GM12878 (cell line): Measurements from ENCODE around the gene ECI1. TPM values are rescaled to one million over a fixed set of nuclear protein-coding genes. Genes with fewer than 3 reads are reported as not detected.

Experiments used
- ATAC-seq: fragments of 200-7000 bp; cut with Tn5 transposase; 3 replicates; pipeline ENCODE4 v1.9.1; 2020; ENCODE audit warnings: mild to moderate bottlenecking, moderate library complexity
- BruUV-seq: library from RNA; stranded (reverse); fragments of 400-500 nt; replicated peaks from 2 replicates; lab custom pipeline; 2021; lab: Mats Ljungman, UMichigan
- CTCF ChIA-PET: fragments of 300-600 bp; sonication (Branson Sonifier 250); formaldehyde crosslinking; extraction: SDS; loops from one replicate; lab custom pipeline; 2021; ENCODE audit warnings: inconsistent platforms; lab: Yijun Ruan, JAX
- POLR2A ChIA-PET: fragments of 350-600 bp; formaldehyde crosslinking; extraction: SDS; loops from one replicate; lab custom pipeline; 2021; ENCODE audit warnings: inconsistent platforms; lab: Charles Lee
- RAD21 ChIA-PET: fragments of 300-600 bp; sonication (Branson Sonifier 250); formaldehyde crosslinking; loops from one replicate; lab custom pipeline; 2023; ENCODE audit warnings: antibody characterized with exemption; ENCODE audit not compliant: unreplicated experiment; lab: Charles Lee
- SMC1A ChIA-PET: fragments of 300-600 bp; sonication (Branson Sonifier 250); formaldehyde crosslinking; loops from one replicate; lab custom pipeline; 2023; ENCODE audit not compliant: unreplicated experiment, uncharacterized antibody; lab: Charles Lee
- DNase-seq: peaks from one replicate; pipeline ENCODE4 v3.0.0-alpha.2; 2011; ENCODE audit warnings: low read depth, low spot score
- FAIRE-seq: peaks from 3 replicates; lab custom pipeline; 2011; peaks lifted over from hg19 to GRCh38; lab: Jason Lieb, UNC
- H2AFZ ChIP-seq: 2 replicates; pipeline ENCODE4 v1.6.0; 2011; ENCODE audit warnings: low read depth, low read length, control low read depth; ENCODE audit not compliant: control insufficient read depth
- H3K27ac ChIP-seq: 2 replicates; pipeline ENCODE4 v1.5.1; 2011; ENCODE audit warnings: control low read depth; ENCODE audit not compliant: control insufficient read depth, insufficient read depth
- H3K27me3 ChIP-seq, 2 experiments: replicated peaks in 1 of 2; 2 replicates each; pipeline versions ENCODE4 v1.6.0 to v1.6.1; 2011; ENCODE audit warnings: low read length in 1 of 2; ENCODE audit not compliant: control insufficient read depth in 2 of 2, insufficient read depth in 2 of 2
- H3K36me3 ChIP-seq, 2 experiments: 2 replicates each; pipeline ENCODE4 v1.5.1; 2011; ENCODE audit warnings: low read length in 1 of 2; ENCODE audit not compliant: control insufficient read depth in 2 of 2, insufficient read depth in 2 of 2
- H3K4me1 ChIP-seq: 2 replicates; pipeline ENCODE4 v1.6.1; 2011; ENCODE audit warnings: mild to moderate bottlenecking, low read length, moderate library complexity, mixed read lengths; ENCODE audit not compliant: control insufficient read depth, insufficient read depth
- H3K4me2 ChIP-seq: 2 replicates; pipeline ENCODE4 v1.6.0; 2011; ENCODE audit warnings: control low read depth; ENCODE audit not compliant: control insufficient read depth, insufficient read depth
- H3K4me3 ChIP-seq: fragments of 200-600 bp; sonication (generic); 2 replicates; pipeline ENCODE4 v1.5.1; 2016
- H3K79me2 ChIP-seq: 2 replicates; pipeline ENCODE4 v1.6.0; 2011; ENCODE audit warnings: low read length; ENCODE audit not compliant: control insufficient read depth, insufficient read depth
- H3K9ac ChIP-seq: 2 replicates; pipeline ENCODE4 v1.8.0; 2011; ENCODE audit warnings: low read length, control low read depth, mixed read lengths; ENCODE audit not compliant: control insufficient read depth, insufficient read depth
- H3K9me3 ChIP-seq: replicated peaks from 3 replicates; pipeline ENCODE4 v1.5.1; 2011; ENCODE audit warnings: mild to moderate bottlenecking, low read length; ENCODE audit not compliant: control insufficient read depth, insufficient read depth
- H4K20me1 ChIP-seq: 2 replicates; pipeline ENCODE4 v1.6.0; 2011; ENCODE audit not compliant: control insufficient read depth, insufficient read depth
- CBX5 ChIP-seq: sonication (generic); IDR thresholded peaks from 2 replicates; pipeline ENCODE4 v1.6.1; 2016; ENCODE audit warnings: low read depth, moderate library complexity, mild to moderate bottlenecking, inconsistent platforms
- KDM1A ChIP-seq: fragments of 200-600 bp; sonication (generic); IDR thresholded peaks from 2 replicates; pipeline ENCODE4 v1.6.1; 2016; ENCODE audit warnings: borderline replicate concordance
- MTA2 ChIP-seq: fragments of 450-650 bp; IDR thresholded peaks from 2 replicates; pipeline ENCODE4 v1.6.1; 2016; ENCODE audit warnings: low read depth, mild to moderate bottlenecking, moderate library complexity
- MYB ChIP-seq: fragments of 150-350 bp; IDR thresholded peaks from 2 replicates; pipeline ENCODE4 v1.6.1; 2014; ENCODE audit warnings: mild to moderate bottlenecking, low read depth, low read length, borderline replicate concordance
- NBN ChIP-seq: fragments of 450-650 bp; IDR thresholded peaks from 2 replicates; pipeline ENCODE4 v1.6.1; 2016
- POU2F2 ChIP-seq: IDR thresholded peaks from 3 replicates; pipeline ENCODE4 v1.6.1; 2011; ENCODE audit warnings: low read depth, mild to moderate bottlenecking, low read length, borderline replicate concordance
- RAD51 ChIP-seq: fragments of 450-650 bp; IDR thresholded peaks from 2 replicates; pipeline ENCODE4 v1.6.1; 2016; ENCODE audit warnings: moderate library complexity, mild to moderate bottlenecking, inconsistent platforms
- SP1 ChIP-seq: IDR thresholded peaks from one replicate; pipeline ENCODE4 v1.6.1; 2011; ENCODE audit warnings: low read depth, low read length
- TCF7 ChIP-seq: IDR thresholded peaks from 2 replicates; pipeline ENCODE4 v1.6.1; 2014; ENCODE audit warnings: antibody characterized with exemption, borderline replicate concordance
- WGBS: methylation state at CpG from one replicate; pipeline ENCODE4 v1.1.6; 2016; ENCODE audit warnings: low lambda C conversion rate; ENCODE audit not compliant: insufficient replicate concordance, insufficient coverage; ENCODE audit errors: missing lambda C conversion rate; 5-methylcytosine and 5-hydroxymethylcytosine counted together
- in situ Hi-C: fragments of 300-500 bp; cut with MboI; formaldehyde crosslinking; loops from 9 replicates; pipeline ENCODE4 v1.14.3; 2018; ENCODE audit warnings: mixed read lengths
- intact Hi-C: fragments of 100-400 bp; cut with micrococcal nuclease; formaldehyde crosslinking; loops from one replicate; pipeline ENCODE4 v1.14.2; 2022; ENCODE audit not compliant: unreplicated experiment
- polyA plus RNA-seq, 11 experiments: library from polyadenylated mRNA; depleted of rRNA in 4 of 11; unstranded in 6 of 11; stranded (reverse) in 5 of 11; fragments of >200 nt; fragmentation: Nextera tagmentation in 4 of 11; fragmentation: Illumina TruSeq in 1 of 11; extraction: Ambion mirVana in 4 of 11; extraction: Trizol in 1 of 11; gene quantifications; 1 replicate in 1 of 11; 2 replicates in 10 of 11; pipeline versions ENCODE4 v1.2.1 to v1.2.3, GENCODE V29; 2011 to 2016; ENCODE audit warnings: inconsistent platforms in 2 of 11, missing spikeins in 2 of 11, low read depth in 1 of 11
- total RNA-seq, 4 experiments: library from RNA; depleted of rRNA in 3 of 4; stranded (reverse); fragments of >200 nt in 3 of 4; fragmentation: Illumina TruSeq in 1 of 4; extraction: Trizol in 1 of 4; gene quantifications; 2 replicates each; pipeline versions ENCODE4 v1.2.1 to v1.2.3, GENCODE V29; 2013 to 2021
- TF ChIP-seq, protein P1 (sequence below): IDR thresholded peaks from 2 replicates; pipeline ENCODE4 v1.6.1; 2012; ENCODE audit warnings: low read depth, low read length, improper control_type of control experiment
- TF ChIP-seq, protein P2 (sequence below): fragments of 450-650 bp; IDR thresholded peaks from 2 replicates; pipeline ENCODE4 v1.6.1; 2017; ENCODE audit warnings: antibody characterized with exemption, mild to moderate bottlenecking, moderate library complexity
- TF ChIP-seq, protein P3 (sequence below): fragments of 450-650 bp; IDR thresholded peaks from 2 replicates; pipeline ENCODE4 v1.6.1; 2017; ENCODE audit warnings: borderline replicate concordance
- TF ChIP-seq, protein P4 (sequence below): fragments of 450-650 bp; IDR thresholded peaks from 2 replicates; pipeline ENCODE4 v1.6.1; 2017; ENCODE audit warnings: mild to moderate bottlenecking, moderate library complexity

Gene ECI1
- total and polyA plus RNA-seq, 10 of the 15 experiments (the other 5 are each of a cell fraction or from before 2014, with no cell fraction given), result 2.2 to 82.1 (median 24.8) TPM

DNA sequence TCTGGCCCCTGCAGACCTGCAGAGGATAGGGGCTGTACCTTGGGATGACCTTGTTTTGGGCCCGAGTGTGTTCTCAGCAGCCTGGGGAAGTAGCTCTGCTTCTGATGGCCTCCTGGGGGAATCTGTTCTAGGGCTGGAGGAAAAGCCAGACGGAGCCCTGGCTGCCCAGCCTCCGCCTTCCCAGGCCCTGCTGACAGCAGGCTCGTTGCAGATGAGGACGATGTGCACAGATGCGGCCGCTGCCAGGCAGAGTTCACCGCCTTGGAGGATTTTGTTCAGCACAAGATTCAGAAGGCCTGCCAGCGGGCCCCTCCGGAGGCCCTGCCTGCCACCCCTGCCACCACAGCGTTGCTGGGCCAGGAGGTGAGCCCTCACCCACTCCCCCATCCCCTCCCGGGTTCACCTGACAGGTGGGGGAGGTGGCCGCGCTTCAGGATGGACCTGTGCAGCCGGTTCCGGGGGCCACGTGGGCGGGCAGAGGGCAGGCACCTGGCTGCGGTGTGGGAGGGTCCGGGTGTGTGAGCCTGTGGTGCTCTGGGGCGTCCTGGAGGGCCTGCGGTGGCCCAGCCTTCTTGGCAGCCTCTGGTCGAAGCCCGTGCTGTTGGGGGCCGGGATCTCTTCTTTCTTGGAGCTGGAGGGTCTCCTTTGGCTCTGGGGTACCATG lies 23.1 kb downstream of the ECI1 start:
- Histone ChIP-seq H3K9me3 (no peaks in the 10 kb centered on the region), H3K36me3 (peaks cover 4 to 30% of the 10 kb centered on the region in 2 experiments; a peak in 3 of 4 replicates), H3K4me1 (peaks cover 5% of the 10 kb centered on the region; the same call in 1 of the 2 replicates), H3K79me2 (peaks cover 27% of the 10 kb centered on the region), H3K4me2 (no peak overlapping the region), H3K9ac (no peak overlapping the region), H2AFZ (no peak overlapping the region), H3K27me3 (no peaks in the 10 kb centered on the region), H4K20me1 (no peaks in the 10 kb centered on the region), H3K4me3 (no peak overlapping the region), H3K27ac (no peak overlapping the region)
- TF ChIP-seq SP1 (no peak), MYB (no peak), KDM1A (no peak), POU2F2 (no peak), CBX5 (no peak), TCF7 (no peak), MTA2 (no peak), RAD51 (no peak), NBN (no peak)
- TF ChIP-seq, protein P1, sequence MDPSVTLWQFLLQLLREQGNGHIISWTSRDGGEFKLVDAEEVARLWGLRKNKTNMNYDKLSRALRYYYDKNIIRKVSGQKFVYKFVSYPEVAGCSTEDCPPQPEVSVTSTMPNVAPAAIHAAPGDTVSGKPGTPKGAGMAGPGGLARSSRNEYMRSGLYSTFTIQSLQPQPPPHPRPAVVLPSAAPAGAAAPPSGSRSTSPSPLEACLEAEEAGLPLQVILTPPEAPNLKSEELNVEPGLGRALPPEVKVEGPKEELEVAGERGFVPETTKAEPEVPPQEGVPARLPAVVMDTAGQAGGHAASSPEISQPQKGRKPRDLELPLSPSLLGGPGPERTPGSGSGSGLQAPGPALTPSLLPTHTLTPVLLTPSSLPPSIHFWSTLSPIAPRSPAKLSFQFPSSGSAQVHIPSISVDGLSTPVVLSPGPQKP, result no peak
- TF ChIP-seq, protein P2, sequence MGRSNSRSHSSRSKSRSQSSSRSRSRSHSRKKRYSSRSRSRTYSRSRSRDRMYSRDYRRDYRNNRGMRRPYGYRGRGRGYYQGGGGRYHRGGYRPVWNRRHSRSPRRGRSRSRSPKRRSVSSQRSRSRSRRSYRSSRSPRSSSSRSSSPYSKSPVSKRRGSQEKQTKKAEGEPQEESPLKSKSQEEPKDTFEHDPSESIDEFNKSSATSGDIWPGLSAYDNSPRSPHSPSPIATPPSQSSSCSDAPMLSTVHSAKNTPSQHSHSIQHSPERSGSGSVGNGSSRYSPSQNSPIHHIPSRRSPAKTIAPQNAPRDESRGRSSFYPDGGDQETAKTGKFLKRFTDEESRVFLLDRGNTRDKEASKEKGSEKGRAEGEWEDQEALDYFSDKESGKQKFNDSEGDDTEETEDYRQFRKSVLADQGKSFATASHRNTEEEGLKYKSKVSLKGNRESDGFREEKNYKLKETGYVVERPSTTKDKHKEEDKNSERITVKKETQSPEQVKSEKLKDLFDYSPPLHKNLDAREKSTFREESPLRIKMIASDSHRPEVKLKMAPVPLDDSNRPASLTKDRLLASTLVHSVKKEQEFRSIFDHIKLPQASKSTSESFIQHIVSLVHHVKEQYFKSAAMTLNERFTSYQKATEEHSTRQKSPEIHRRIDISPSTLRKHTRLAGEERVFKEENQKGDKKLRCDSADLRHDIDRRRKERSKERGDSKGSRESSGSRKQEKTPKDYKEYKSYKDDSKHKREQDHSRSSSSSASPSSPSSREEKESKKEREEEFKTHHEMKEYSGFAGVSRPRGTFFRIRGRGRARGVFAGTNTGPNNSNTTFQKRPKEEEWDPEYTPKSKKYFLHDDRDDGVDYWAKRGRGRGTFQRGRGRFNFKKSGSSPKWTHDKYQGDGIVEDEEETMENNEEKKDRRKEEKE, result no peak
- TF ChIP-seq, protein P3, sequence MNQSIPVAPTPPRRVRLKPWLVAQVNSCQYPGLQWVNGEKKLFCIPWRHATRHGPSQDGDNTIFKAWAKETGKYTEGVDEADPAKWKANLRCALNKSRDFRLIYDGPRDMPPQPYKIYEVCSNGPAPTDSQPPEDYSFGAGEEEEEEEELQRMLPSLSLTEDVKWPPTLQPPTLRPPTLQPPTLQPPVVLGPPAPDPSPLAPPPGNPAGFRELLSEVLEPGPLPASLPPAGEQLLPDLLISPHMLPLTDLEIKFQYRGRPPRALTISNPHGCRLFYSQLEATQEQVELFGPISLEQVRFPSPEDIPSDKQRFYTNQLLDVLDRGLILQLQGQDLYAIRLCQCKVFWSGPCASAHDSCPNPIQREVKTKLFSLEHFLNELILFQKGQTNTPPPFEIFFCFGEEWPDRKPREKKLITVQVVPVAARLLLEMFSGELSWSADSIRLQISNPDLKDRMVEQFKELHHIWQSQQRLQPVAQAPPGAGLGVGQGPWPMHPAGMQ, result no peak
- TF ChIP-seq, protein P4, sequence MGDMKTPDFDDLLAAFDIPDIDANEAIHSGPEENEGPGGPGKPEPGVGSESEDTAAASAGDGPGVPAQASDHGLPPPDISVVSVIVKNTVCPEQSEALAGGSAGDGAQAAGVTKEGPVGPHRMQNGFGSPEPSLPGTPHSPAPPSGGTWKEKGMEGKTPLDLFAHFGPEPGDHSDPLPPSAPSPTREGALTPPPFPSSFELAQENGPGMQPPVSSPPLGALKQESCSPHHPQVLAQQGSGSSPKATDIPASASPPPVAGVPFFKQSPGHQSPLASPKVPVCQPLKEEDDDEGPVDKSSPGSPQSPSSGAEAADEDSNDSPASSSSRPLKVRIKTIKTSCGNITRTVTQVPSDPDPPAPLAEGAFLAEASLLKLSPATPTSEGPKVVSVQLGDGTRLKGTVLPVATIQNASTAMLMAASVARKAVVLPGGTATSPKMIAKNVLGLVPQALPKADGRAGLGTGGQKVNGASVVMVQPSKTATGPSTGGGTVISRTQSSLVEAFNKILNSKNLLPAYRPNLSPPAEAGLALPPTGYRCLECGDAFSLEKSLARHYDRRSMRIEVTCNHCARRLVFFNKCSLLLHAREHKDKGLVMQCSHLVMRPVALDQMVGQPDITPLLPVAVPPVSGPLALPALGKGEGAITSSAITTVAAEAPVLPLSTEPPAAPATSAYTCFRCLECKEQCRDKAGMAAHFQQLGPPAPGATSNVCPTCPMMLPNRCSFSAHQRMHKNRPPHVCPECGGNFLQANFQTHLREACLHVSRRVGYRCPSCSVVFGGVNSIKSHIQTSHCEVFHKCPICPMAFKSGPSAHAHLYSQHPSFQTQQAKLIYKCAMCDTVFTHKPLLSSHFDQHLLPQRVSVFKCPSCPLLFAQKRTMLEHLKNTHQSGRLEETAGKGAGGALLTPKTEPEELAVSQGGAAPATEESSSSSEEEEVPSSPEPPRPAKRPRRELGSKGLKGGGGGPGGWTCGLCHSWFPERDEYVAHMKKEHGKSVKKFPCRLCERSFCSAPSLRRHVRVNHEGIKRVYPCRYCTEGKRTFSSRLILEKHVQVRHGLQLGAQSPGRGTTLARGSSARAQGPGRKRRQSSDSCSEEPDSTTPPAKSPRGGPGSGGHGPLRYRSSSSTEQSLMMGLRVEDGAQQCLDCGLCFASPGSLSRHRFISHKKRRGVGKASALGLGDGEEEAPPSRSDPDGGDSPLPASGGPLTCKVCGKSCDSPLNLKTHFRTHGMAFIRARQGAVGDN, result no peak
- ChIA-PET POLR2A (no interaction called here), RAD21 (no interaction called here), SMC1A (no interaction called here), CTCF (no interaction called here)
- in situ Hi-C loops (no loop called here), intact Hi-C loops (no loop called here)
- no peak for ATAC-seq
- 92% methylated on average over 25 of the region's 25 CpGs for WGBS
- FAIRE-seq, result no peak
- BruUV-seq, result no TSS peak
- no peak for DNase-seq
